CD4-positive, alpha-beta T cell treated with Interleukin-4 for 1 hour (primary cell): ENCODE results near the gene ARHGEF18.
A peak's percentile ranks its signal among the peaks of the same experiment; 100 is the strongest.
"Not testable (repeated sequence)": the region's sequence is repeated elsewhere in the genome, so short reads cannot be mapped to it uniquely, and the experiment has no call there.

ENCODE experiments used
- DNase-seq, 2 donors: peaks; one replicate each; pipeline ENCODE4 v3.0.0-alpha.2; 2020 to 2022

Gene ARHGEF18

GRCh38 chr19:7348587-7349230, at the start of gene ARHGEF18:
TSS of gene ARHGEF18 (plus strand) at chr19:7348937. CDS start at chr19:7362891, 13,954 bp downstream.
- peak; percentile 70 to 77 for DNase-seq

- DNase-seq, result no peak
Measured at GRCh38 chr19:7301525-7301924, 47.2 kb upstream of the ARHGEF18 start.

GRCh38 chr19:7303470-7303869, 45.3 kb upstream of the ARHGEF18 start:
- DNase-seq, result no peak

GRCh38 chr19:7304200-7304599, 44.5 kb upstream of the ARHGEF18 start:
- no peak for DNase-seq

GRCh38 chr19:7307590-7308218, 41.0 kb upstream of the ARHGEF18 start:
- no peak for DNase-seq

- not testable (repeated sequence) for DNase-seq
Measured at GRCh38 chr19:7308327-7308726, 40.4 kb upstream of the ARHGEF18 start.

GRCh38 chr19:7311911-7312310, 36.8 kb upstream of the ARHGEF18 start:
- no peak for DNase-seq

GRCh38 chr19:7312816-7313215, 35.9 kb upstream of the ARHGEF18 start:
- DNase-seq, result no peak

- DNase-seq, result no peak
Measured at GRCh38 chr19:7318176-7318575, 30.6 kb upstream of the ARHGEF18 start.

GRCh38 chr19:7326105-7326877, 22.4 kb upstream of the ARHGEF18 start:
- peak in 1 of 2 donors; percentile 49 for DNase-seq

- DNase-seq, result no peak
Measured at GRCh38 chr19:7327802-7328201, 20.9 kb upstream of the ARHGEF18 start.

GRCh38 chr19:7328647-7329046, 20.1 kb upstream of the ARHGEF18 start:
- peak in 1 of 2 donors; percentile 40 for DNase-seq

GRCh38 chr19:7331446-7331845, 17.3 kb upstream of the ARHGEF18 start:
- no peak for DNase-seq

GRCh38 chr19:7333198-7334118, 15.3 kb upstream of the ARHGEF18 start:
- no peak for DNase-seq

- no peak for DNase-seq
Measured at GRCh38 chr19:7336321-7336973, 12.3 kb upstream of the ARHGEF18 start.

- peak; percentile 47 to 80 for DNase-seq
Measured at GRCh38 chr19:7337380-7338194, 11.2 kb upstream of the ARHGEF18 start.

- peak; percentile 86 to 87 for DNase-seq
Measured at GRCh38 chr19:7340959-7341837, 7.5 kb upstream of the ARHGEF18 start.

GRCh38 chr19:7342143-7342542, 6.6 kb upstream of the ARHGEF18 start:
- no peak for DNase-seq

- DNase-seq, result peak; percentile 15 to 25
Measured at GRCh38 chr19:7346488-7346971, 2.2 kb upstream of the ARHGEF18 start.

- peak in 1 of 2 donors; percentile 31 for DNase-seq
Measured at GRCh38 chr19:7346997-7347396, 1.7 kb upstream of the ARHGEF18 start.
